Measurements from ENCODE around the gene UBTF.

GRCh38 chr17:44230140-44230539, 10.7 kb upstream of the UBTF start:
- TF ChIP-seq, protein P1, sequence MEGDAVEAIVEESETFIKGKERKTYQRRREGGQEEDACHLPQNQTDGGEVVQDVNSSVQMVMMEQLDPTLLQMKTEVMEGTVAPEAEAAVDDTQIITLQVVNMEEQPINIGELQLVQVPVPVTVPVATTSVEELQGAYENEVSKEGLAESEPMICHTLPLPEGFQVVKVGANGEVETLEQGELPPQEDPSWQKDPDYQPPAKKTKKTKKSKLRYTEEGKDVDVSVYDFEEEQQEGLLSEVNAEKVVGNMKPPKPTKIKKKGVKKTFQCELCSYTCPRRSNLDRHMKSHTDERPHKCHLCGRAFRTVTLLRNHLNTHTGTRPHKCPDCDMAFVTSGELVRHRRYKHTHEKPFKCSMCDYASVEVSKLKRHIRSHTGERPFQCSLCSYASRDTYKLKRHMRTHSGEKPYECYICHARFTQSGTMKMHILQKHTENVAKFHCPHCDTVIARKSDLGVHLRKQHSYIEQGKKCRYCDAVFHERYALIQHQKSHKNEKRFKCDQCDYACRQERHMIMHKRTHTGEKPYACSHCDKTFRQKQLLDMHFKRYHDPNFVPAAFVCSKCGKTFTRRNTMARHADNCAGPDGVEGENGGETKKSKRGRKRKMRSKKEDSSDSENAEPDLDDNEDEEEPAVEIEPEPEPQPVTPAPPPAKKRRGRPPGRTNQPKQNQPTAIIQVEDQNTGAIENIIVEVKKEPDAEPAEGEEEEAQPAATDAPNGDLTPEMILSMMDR (IDR thresholded peaks at IDR 0.05; ENCODE audit: low read depth, low read length, poor library complexity, severe bottlenecking) = no peak
- TF ChIP-seq EZH2phosphoT487 (IDR thresholded peaks at IDR 0.05; ENCODE audit: borderline replicate concordance, low read length) = no peak
